Measurements from ENCODE around the gene PARD3B. TPM values are rescaled to one million over a fixed set of nuclear protein-coding genes. Genes with fewer than 3 reads are reported as not detected.

Gene PARD3B
- total and polyA plus RNA-seq, 2 of the 8 experiments (the other 6 are each of a cell fraction or from before 2014, with no cell fraction given), result 1.2 to 5.7 TPM

GRCh38 chr2:205358351-205358815, 813.1 kb downstream of the PARD3B start:
- H4K20me1 ChIP-seq (replicated peaks in 1 of 2; ENCODE audit: control insufficient read depth in 1 of 2, insufficient read depth in 2 of 2, low read length in 2 of 2), result no peaks in the 10 kb centered on the region
- H2BK120ac ChIP-seq (replicated peaks; ENCODE audit: low read depth, low read length), result no peak overlapping the region
- peak overlapping the region; percentile 63; the same call in 1 of the 2 replicates for H2BK5ac ChIP-seq (ENCODE audit: low read depth, low read length)
- H3K18ac ChIP-seq (ENCODE audit: extremely low read depth, low read length), result no peak overlapping the region; the same call in 1 of the 2 replicates
- H4K5ac ChIP-seq (ENCODE audit: insufficient read length, low read depth, low read length), result no peak overlapping the region
- H3K9me3 ChIP-seq (ENCODE audit: insufficient read depth in 2 of 2, low read depth in 1 of 2, low read length in 1 of 2), result no peaks in the 10 kb centered on the region
- H3K23ac ChIP-seq (ENCODE audit: insufficient read length), result no peak overlapping the region
- H4K91ac ChIP-seq (replicated peaks; ENCODE audit: insufficient read length, low read length), result no peak overlapping the region
- H3K79me2 ChIP-seq (ENCODE audit: control insufficient read depth in 1 of 2, insufficient read depth in 2 of 2, low read length in 2 of 2), result no peaks in the 10 kb centered on the region
- H4K8ac ChIP-seq (ENCODE audit: extremely low read depth, insufficient read depth, low read length), result no peak overlapping the region
- H3K27me3 ChIP-seq (replicated peaks in 1 of 4; ENCODE audit: control insufficient read depth in 3 of 4, extremely low read depth in 1 of 4, insufficient read depth in 3 of 4, low read length in 3 of 4), result no peaks in the 10 kb centered on the region
- peak overlapping the region in 1 of 2 experiments; percentile 40; a peak in 3 of 4 replicates for H3K4me2 ChIP-seq (ENCODE audit: insufficient read depth in 1 of 2, low read depth in 2 of 2, low read length in 2 of 2)
- H3K23me2 ChIP-seq (ENCODE audit: low read depth, low read length), result no peaks in the 10 kb centered on the region
- no peak for DNase-seq (ENCODE audit: low read depth in 1 of 2, low spot score in 2 of 2)
- H3K27ac ChIP-seq (ENCODE audit: low read depth, low read length), result peak overlapping the region; percentile 53; the same call in 1 of the 2 replicates
- H2BK12ac ChIP-seq (ENCODE audit: low read depth, low read length), result peak overlapping the region; percentile 10; the same call in 1 of the 2 replicates
- FAIRE-seq, result peak; percentile 68
- ChIA-PET CTCF (ENCODE audit: partially characterized antibody) (interaction anchor here (1.0 to 1.6 kb wide), 3 partner anchors 35 to 363 kb away, joined by 3 to 4 read pairs (median 3); no protein-coding TSS in a partner anchor), POLR2A (ENCODE audit: partially characterized antibody) (interaction anchor here (1.1 kb wide), 1 partner anchor 82 kb away, joined by 3 read pairs; no protein-coding TSS in a partner anchor)
- no peak overlapping the region for H2BK15ac ChIP-seq (ENCODE audit: low read length)
- no peaks in the 10 kb centered on the region for H3K79me1 ChIP-seq (ENCODE audit: low read depth, low read length)
- peak; percentile 81 for TF ChIP-seq SP1 (IDR thresholded peaks at IDR 0.05; ENCODE audit: low read depth, low read length)
- TF ChIP-seq EP300 (IDR thresholded peaks at IDR 0.05; ENCODE audit: borderline replicate concordance in 1 of 2, low read depth in 2 of 2, low read length in 2 of 2), result peak in 1 of 2 experiments; percentile 73; a peak in 1 of 3 replicates
- peak; percentile 90 for TF ChIP-seq TEAD4 (IDR thresholded peaks at IDR 0.05; ENCODE audit: low read depth, low read length)
- no peak for TF ChIP-seq HDAC6 (IDR thresholded peaks at IDR 0.05; ENCODE audit: low read depth, low read length)
- TF ChIP-seq ASH2L (IDR thresholded peaks at IDR 0.05; ENCODE audit: low read length), result peak; percentile 77
- no peak for TF ChIP-seq GTF2F1 (IDR thresholded peaks at IDR 0.05; ENCODE audit: borderline replicate concordance, low read depth, low read length)
- TF ChIP-seq CEBPB (IDR thresholded peaks at IDR 0.05; ENCODE audit: low read depth, low read length), result peak; percentile 50; the same call in 1 of the 2 replicates
- peaks cover 0 to 2% (median 0%) of the 10 kb centered on the region in 4 experiments; a peak in 1 of 8 replicates for H3K36me3 ChIP-seq (ENCODE audit: control insufficient read depth in 2 of 4, insufficient read depth in 4 of 4, low read length in 3 of 4)
- no peak overlapping the region; the same call in 1 of the 2 replicates for H2AK5ac ChIP-seq (ENCODE audit: low read depth, low read length)
- H3K9ac ChIP-seq (replicated peaks in 1 of 4; ENCODE audit: extremely low read depth in 1 of 4, low read depth in 3 of 4, low read length in 3 of 4), result no peak overlapping the region
- no peak overlapping the region for H3K4ac ChIP-seq (replicated peaks; ENCODE audit: insufficient read length, low read depth, low read length)
- no peak overlapping the region for H3K56ac ChIP-seq (replicated peaks; ENCODE audit: insufficient read length, low read depth, low read length)
- 19% methylated on average over 8 of the region's 8 CpGs; no CpG with 5 or more reads in 1 of the 2 experiments for WGBS, 2 experiments (ENCODE audit: extremely low coverage in 1 of 2, insufficient coverage in 1 of 2, insufficient read length in 1 of 2, insufficient replicate concordance in 2 of 2, low coverage in 1 of 2, low lambda C conversion rate in 2 of 2, missing lambda C conversion rate in 1 of 2)
- no peak overlapping the region for H2AFZ ChIP-seq (ENCODE audit: low read length)
- no peak overlapping the region for H3K14ac ChIP-seq (ENCODE audit: insufficient read length)
- peaks cover 2 to 8% (median 5%) of the 10 kb centered on the region in 4 experiments; a peak in 4 of 7 replicates for H3K4me1 ChIP-seq (replicated peaks in 1 of 4; ENCODE audit: control insufficient read depth in 3 of 4, insufficient read depth in 4 of 4, low read length in 3 of 4)
- H3K4me3 ChIP-seq (ENCODE audit: extremely low read depth in 1 of 4, insufficient read depth in 2 of 4, low read depth in 3 of 4, low read length in 4 of 4), result no peak overlapping the region; a peak in 1 of 8 replicates
- 0 out of 2 replicates have a peak overlapping the region, but pooled peaks have one; percentile 11 for H2BK20ac ChIP-seq (ENCODE audit: low read length)

All from H1 (cell line).